SK-N-MC (cell line): ENCODE results near the gene GATA2.

Experiments
- EZH2 ChIP-seq: fragments of 200-600 bp; sonication (generic); IDR thresholded peaks from one replicate; pipeline ENCODE4 v1.6.1; 2017; ENCODE audit warnings: antibody characterized with exemption
- FOXP2 ChIP-seq: optimal IDR thresholded peaks from 2 replicates; pipeline ENCODE3; 2011; ENCODE audit warnings: mild to moderate bottlenecking, moderate library complexity; ENCODE audit not compliant: insufficient read depth; ENCODE audit errors: extremely low read length, control extremely low read depth
- POLR2AphosphoS5 ChIP-seq: IDR thresholded peaks from 2 replicates; pipeline ENCODE4 v1.6.1; 2012; ENCODE audit warnings: mild to moderate bottlenecking, low read depth, low read length, borderline replicate concordance

GRCh38 chr3:128506754-128507153 lies 13.8 kb upstream of the GATA2 start:
- no peak for TF ChIP-seq POLR2AphosphoS5
- TF ChIP-seq EZH2 = no peak
- TF ChIP-seq FOXP2 = no peak
